Cerebellar nuclear complex (tissue), 1 donor: Measurements from ENCODE around the gene SLC5A4.
"Not testable (repeated sequence)": the region's sequence is repeated elsewhere in the genome, so short reads cannot be mapped to it uniquely, and the experiment has no call there.

Source experiments
- DNase-seq, 2 experiments: peaks; one replicate each; lab custom pipeline; 2025; lab: John Stamatoyannopoulos, UW

The SLC5A4 gene

GRCh38 chr22:32255217-32255616, at the start of gene SLC5A4:
TSS of gene SLC5A4 (minus strand) at chr22:32255347. CDS start at chr22:32255329, 18 bp downstream.
- DNase-seq = no peak

DNA sequence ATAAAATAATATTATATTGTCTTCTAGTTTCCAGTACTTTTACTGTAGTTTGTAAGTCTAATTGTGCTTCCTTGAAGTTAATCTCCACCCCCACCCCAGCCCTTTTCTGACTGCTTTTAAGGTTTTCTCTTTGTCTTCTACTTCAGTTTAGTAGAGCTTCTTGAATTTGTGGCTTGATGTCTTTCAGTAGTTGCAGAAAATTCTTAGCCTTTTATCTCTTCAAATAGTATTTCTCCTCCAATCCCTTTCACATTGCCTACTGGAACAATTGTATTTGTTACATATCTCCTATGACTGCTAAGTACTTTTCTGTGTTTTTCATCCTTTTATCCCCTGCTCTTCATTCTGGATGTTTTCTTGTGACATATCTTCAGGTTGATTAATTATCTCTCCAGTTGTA, 38.8 kb upstream of the SLC5A4 start:
- not testable (repeated sequence) for DNase-seq

DNA sequence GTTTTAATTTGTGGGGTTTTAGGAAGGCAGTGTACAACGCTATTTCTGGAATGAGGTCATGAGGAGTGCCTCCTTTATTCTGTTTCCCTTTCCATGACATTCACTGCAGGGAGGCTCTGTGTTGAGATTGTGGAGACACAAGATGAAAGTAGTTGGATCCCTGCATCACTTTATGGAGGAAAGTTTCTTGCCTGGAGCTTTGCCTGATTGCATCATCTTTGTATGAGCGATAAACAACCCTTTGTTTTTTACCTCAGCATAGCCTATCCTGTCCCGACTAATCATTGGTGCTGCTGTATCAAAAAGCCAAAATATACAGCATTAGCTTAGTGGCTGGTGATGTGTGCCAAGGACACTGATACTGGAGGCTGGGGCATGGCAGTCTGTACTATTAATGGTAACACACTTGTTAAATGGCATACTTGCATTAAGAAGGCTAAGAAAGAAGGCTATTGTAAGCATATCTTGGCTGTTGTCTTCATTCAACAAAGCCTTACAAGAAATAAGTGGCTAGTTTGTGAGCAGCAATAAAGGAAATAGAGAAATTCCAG, 31.2 kb upstream of the SLC5A4 start:
- no peak for DNase-seq

- DNase-seq = no peak
Measured at GRCh38 chr22:32281072-32281471, 25.9 kb upstream of the SLC5A4 start.

DNA sequence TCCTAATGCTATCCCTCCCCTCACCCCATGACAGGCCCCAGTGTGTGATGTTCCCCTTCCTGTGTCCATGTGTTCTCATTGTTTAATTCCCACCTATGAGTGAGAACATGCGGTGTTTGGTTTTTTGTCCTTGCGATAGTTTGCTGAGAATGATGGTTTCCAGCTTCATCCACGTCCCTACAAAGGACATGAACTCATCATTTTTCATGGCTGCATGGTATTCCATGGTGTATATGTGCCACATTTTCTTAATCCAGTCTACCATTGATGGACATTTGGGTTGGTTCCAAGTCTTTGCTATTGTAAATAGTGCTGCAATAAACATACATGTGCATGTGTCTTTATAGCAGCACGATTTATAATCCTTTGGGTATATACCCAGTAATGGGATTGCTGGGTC, 20.2 kb upstream of the SLC5A4 start:
- DNase-seq = not testable (repeated sequence)

- no peak for DNase-seq
Measured at GRCh38 chr22:32271389-32271788, 16.2 kb upstream of the SLC5A4 start.

GRCh38 chr22:32270641-32271369, 15.7 kb upstream of the SLC5A4 start:
- no peak for DNase-seq

DNA sequence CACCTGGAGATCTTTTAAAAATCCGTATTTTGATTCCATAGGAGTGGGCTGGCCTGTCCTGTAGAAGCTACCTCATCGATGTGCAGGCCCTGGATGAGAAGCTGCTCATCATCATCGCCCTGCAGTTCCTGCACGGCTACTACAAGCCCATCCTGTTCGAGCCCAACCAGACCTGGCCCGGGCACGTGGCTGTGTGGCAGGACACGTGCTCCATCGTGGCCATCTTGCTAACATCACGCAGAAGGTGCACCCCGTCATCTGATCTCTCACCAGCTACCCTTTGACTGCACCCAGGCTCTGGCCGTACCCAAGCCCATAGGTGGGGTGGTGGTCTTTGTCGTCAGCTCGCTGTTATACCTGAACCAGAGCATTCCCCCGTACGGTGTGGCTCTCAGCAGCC, 14.2 kb upstream of the SLC5A4 start:
- DNase-seq = no peak

DNA sequence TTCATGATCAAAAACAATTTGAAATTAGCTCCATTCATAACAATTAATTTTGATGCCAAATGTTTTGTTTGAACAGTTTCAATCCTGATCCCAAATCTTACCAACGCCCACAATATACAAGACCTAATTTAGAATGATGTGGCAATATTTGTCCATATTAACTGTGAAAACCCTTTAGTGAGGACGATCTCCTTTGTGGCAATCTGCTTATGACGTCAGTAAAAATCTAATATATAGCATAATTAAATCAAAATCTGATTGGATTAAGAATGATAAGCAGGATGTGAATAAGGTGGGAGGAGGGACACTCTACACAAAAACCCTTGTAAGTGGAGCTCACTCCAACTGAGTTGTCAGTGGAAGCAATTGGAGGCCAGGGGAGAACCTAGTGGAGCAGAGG, 11.9 kb upstream of the SLC5A4 start:
- no peak for DNase-seq

DNA sequence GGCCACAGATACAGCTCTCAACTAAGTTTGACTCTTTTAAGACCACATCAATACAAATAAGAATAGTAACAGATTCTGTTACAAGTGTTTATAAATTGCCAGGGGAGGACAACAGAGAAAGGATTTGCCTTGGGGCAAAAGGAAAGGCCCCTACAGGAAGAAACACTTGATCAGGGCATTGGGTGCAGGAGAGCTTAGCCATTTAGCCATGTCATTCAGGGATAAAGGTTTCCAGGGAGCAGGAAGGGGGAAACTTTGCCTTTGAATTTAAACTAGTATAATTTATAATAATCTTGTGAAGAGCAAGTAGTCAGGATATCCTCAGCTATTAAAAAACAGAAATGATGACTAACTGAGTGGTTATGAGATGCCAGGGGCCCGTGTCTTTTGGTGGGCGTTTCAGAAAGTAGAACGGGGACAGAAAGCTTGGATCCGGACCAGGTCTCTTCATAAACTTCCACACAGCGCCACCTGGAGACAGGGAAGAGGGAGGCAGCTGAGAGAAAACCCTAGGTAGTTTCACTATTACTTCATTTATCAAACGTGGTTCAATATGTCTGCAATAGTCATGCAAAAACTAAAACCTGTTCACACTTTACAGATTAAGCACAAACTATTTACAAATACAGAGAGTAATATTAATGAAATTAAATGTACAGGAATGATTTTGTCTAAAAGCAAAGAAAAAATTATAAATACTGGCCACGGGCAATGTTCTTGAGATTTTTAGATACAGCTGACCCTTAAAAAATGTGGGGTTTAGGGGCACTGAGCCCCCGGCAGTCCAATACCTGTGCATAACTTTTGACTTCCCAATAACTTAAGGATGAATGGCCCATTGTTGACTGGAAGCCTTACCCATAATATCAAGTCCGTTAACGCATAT, 11.0 kb upstream of the SLC5A4 start:
- no peak for DNase-seq

GRCh38 chr22:32263678-32264077, 8.5 kb upstream of the SLC5A4 start:
- not testable (repeated sequence) for DNase-seq

DNA sequence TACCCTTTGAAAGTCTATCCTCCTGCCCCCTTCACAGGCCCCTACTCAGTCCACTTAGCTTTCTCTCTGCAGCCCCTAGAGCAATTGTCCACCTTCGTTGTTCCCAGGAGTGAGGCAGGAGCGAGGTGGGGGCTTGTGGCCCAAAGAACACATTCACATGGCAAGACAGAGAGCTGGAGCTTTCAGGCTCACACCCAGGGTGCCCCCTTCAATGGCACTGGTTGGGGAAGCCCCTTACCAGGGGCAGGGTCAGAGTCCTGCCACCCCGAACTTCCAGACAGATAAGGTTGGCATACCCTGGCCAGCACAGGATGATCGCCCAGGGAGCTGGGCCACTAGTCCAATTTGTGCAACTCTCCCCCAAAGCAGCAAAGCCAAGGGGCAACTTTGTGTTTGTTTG, 6.2 kb upstream of the SLC5A4 start:
- no peak for DNase-seq

- no peak for DNase-seq
Measured at GRCh38 chr22:32258791-32259190, 3.6 kb upstream of the SLC5A4 start.

- no peak for DNase-seq
Measured at GRCh38 chr22:32255726-32256125, 579 bp upstream of the SLC5A4 start.

- no peak for DNase-seq
Measured at GRCh38 chr22:32249231-32249630, 5.9 kb downstream of the SLC5A4 start.

DNA sequence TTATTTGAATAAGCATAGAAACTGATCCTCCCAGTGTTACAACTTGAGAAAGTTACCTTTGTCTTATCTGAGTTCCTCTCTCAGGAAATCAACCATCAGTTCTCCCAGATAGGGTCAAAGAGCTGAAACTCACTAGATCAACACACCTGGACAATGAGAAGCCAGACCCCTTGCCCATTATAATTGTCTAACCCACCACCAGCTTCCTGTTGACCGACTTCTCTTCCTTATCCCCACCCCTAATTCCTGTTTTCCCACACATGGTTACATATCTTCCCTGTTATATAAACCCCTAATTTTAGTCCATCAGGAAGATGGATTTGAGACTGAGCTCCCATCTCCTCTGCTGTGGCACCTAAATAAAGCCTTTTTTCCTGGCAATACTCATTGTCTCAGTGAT, 6.9 kb downstream of the SLC5A4 start:
- no peak for DNase-seq

GRCh38 chr22:32246166-32246565, 9.0 kb downstream of the SLC5A4 start:
- DNase-seq = no peak

DNA sequence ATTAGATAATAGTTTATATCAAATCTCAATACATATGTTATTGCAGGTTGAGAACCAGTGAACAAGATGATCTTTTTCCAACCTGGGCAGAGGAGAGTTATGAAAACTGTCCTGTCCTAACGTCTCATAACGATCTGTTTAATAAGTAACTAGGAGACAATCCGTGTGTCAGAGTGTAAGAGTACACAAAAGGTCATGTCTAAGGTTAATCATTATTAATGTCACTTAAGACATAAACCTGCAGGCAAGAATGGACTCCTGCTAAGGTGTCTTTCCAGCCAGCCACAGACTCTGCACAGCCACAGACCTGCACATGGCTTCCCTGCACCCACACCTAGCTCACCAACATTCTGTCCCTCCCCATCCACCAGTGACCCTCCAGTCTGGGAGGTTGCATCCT, 10.1 kb downstream of the SLC5A4 start:
- DNase-seq = no peak

DNA sequence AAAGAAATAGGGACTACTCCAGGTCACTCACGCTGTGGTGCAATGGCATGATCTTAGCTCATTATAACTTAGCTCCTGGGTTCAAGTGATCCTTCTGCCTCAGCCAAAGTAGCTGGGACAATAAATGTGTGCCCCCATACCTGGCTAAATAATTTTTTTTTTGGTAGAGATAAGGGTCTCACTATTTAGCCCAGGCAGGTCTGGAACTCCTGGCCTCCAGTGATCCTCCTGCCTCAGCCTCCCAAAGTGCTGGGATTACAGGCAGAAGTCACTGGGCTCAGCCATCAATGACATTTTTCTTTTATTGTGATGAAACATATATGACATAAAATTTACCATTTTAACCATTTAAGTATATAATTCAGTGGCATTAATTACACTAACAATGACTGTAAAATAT, 10.6 kb downstream of the SLC5A4 start:
- no peak for DNase-seq

DNA sequence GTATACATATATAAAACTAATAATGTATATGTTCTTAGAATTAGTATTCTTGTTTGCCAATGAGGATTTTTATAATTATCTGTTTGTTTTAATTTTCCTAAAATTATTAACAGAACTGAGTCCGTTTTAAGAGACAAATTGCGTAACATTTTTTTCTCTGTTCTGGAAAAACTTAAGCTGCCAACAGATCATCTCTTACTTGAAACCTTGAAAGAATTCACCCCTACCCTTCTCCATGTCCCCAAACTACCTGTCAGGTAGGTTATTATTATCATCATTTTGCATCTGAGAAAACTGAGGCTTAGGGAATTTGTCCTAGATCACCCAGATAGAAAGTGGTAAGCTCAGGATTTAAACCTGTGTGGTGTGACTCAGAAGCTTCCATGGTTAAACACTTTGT, 14.7 kb downstream of the SLC5A4 start:
- no peak for DNase-seq

GRCh38 chr22:32237906-32238305, 17.2 kb downstream of the SLC5A4 start:
- no peak for DNase-seq

DNA sequence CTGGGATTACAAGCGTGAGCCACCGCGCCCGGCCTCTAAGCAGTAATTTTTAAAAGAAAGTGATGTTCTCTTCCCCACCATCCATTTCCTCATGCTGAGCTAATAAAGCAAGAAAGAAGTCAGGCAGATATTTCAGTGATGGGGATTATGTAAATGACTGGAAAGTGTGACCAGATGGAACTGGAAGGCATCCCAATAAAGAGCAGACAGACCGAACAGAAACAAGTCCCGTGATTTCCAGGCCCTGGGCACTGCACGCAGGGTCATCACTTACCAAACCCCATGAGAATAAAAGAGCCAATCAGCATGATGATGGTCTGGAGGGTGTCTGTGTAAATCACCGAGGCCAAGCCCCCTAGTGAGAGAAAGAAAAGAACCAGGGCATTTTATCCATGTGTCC, 18.2 kb downstream of the SLC5A4 start:
- no peak for DNase-seq

GRCh38 chr22:32233091-32233490, 22.1 kb downstream of the SLC5A4 start:
- no peak for DNase-seq
